B cell (primary cell): ENCODE data around the gene DLGAP4.

ENCODE experiments used
- EZH2 ChIP-seq: IDR thresholded peaks from 2 replicates; pipeline ENCODE4 v1.6.1; 2012; ENCODE audit warnings: borderline replicate concordance, low read depth, mild to moderate bottlenecking, moderate library complexity, low read length; ENCODE audit not compliant: insufficient read depth, poor library complexity, severe bottlenecking
- TF ChIP-seq, protein P1 (sequence below): fragments of 200-600 bp; IDR thresholded peaks from one replicate; pipeline ENCODE4 v1.8.0; 2022; ENCODE audit warnings: antibody characterized with exemption, mild to moderate bottlenecking

DNA sequence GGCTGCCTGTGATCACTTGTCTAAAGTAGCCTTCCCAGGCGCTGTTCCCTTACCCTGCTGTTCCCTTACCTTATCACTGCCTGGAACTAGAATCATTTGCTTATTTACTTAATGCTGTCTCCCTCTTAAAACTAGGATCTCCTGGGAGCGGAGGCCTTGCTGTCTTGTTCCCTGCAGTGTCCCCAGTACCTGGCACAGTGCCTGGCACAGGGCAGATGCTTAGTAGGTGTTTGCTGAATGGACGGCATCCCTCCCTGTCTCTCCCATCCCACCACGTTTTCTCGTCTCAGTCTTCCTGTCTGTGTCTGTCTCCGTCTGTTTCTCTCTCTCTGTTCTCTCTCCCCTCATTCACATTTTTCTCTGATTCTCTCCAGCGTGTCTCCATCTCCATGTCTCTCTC lies 135.3 kb downstream of the DLGAP4 start:
- TF ChIP-seq, protein P1, sequence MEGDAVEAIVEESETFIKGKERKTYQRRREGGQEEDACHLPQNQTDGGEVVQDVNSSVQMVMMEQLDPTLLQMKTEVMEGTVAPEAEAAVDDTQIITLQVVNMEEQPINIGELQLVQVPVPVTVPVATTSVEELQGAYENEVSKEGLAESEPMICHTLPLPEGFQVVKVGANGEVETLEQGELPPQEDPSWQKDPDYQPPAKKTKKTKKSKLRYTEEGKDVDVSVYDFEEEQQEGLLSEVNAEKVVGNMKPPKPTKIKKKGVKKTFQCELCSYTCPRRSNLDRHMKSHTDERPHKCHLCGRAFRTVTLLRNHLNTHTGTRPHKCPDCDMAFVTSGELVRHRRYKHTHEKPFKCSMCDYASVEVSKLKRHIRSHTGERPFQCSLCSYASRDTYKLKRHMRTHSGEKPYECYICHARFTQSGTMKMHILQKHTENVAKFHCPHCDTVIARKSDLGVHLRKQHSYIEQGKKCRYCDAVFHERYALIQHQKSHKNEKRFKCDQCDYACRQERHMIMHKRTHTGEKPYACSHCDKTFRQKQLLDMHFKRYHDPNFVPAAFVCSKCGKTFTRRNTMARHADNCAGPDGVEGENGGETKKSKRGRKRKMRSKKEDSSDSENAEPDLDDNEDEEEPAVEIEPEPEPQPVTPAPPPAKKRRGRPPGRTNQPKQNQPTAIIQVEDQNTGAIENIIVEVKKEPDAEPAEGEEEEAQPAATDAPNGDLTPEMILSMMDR = no peak
- TF ChIP-seq EZH2 = no peak
